NK-92 (cell line): ENCODE results near the gene HMCN2.

Experiments
- DNase-seq: peaks from one replicate; lab custom pipeline; 2025; ENCODE audit not compliant: unreplicated experiment; lab: John Stamatoyannopoulos, UW

Gene HMCN2

DNA sequence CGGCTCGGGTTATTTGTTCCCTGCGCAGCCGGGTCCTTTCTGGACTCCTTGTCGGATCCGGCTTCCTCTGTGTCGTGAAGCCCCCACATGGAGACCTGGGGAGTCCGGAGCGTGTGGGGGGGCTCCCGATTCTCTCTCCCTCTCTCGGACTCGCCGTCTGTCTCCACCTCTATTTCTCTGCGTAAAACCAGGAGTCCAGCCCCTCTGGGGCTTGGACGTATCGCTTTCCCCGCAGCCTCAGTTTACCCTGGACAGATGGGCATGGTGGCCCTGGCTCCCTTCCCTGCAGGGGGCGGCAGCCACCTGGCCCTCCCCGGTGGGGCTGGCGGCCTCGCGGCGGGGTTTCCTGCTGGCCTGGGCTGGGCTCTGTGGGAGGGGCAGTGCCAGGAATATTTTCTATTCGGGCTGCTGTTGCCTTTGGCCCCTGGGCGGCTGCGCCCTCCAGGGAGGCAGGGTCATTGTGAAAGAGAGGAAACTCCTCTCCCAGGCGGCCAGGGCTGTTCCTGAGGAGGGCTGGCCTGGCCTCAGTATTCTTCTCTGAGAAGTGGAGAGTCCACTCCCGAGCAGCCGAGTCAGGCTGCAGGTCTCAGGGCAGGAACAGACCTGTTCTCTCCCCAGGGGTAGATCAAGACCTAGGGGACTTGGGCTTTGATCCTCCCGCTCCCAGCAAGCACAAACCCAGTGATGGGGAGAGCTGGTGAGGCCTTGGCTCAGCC lies 179.9 kb downstream of the HMCN2 start:
- DNase-seq = no peak

- DNase-seq = no peak
Observed at GRCh38 chr9:130446101-130446861, 180.7 kb downstream of the HMCN2 start.

- no peak for DNase-seq
Observed at GRCh38 chr9:130447193-130447816, 181.7 kb downstream of the HMCN2 start.

- no peak for DNase-seq
Observed at GRCh38 chr9:130448035-130448624, 182.6 kb downstream of the HMCN2 start.

DNA sequence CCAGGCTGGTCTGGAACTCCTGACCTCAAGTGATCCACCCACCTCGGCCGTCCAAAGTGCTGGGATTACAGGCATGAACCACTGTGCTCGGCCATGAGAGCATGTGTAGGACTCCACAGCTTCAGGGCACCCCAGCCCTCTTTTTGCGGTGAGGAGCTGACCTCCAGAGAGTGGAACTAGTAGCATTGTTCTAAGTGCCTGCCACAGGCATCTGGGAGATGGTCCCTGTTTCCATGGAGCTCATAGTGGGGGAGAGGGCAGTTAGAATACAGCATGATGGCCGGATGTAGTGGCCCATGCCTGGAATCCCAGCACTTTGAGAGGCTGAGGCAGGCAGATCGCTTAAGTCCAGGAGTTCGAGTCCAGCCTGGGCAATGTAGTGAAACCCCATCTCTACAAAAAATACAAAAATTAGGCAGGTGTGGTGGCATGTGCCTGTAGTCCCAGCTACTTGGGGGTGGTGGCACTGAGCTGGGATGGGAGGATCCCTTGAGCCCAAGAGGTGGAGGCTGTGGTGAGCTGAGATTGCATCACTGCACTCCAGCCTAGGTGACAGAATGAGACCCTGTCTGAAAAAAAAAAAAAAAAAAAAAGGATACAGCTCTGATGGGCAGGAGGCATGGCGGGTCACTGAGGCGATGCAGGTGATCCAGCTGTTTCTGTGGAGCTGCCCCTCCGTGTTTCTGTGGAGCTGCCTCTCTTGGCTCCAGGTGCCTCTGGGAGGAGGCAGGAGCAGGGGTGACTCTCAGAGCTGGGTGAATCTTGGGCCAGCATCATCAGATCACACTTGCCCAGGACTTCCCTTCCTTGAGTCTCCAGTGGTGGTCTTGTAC lies 183.4 kb downstream of the HMCN2 start:
- DNase-seq = no peak

- DNase-seq = no peak
Observed at GRCh38 chr9:130450344-130451003, 184.9 kb downstream of the HMCN2 start.

- no peak for DNase-seq
Observed at GRCh38 chr9:130451004-130451390, 185.4 kb downstream of the HMCN2 start.

DNA sequence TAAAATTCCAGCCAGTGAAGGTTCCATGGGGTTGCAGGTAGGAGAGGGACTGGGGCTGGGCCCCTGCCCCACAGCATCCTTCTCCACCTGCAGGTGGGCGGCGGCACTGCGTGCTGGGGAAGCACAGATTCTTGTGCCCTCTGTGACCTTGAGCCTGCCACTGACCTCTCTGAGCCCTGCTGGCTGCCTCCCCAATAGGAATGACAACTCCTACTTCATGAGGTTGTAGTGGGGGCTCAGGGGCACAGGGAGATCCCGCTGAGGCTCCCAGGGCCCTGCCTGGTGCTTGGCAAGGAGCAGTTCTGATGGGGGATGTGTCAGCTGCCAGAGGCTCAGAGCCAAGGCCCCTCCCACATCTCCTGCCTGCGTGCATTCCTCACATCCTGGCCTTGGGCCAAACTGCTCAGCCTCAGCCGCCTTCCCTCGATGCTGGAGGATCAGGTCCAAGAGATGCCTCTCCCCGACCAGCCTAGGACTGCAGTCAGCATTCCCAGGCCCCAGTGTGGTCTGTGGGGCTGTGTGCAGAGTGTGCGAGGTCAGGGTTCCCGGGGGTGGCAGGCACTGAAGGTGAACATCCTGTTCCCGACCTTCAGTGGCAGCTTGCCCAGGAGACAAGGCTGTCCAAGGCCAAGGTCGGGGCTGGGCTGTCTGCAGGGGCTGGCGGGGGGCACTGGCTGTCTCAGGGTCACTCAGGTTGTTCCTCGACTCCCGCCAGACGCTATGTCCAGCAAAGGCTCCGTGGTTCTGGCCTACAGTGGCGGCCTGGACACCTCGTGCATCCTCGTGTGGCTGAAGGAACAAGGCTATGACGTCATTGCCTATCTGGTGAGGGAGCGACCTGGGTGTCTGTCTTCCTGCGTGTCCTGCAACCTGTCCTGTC lies 186.2 kb downstream of the HMCN2 start:
- no peak for DNase-seq

DNA sequence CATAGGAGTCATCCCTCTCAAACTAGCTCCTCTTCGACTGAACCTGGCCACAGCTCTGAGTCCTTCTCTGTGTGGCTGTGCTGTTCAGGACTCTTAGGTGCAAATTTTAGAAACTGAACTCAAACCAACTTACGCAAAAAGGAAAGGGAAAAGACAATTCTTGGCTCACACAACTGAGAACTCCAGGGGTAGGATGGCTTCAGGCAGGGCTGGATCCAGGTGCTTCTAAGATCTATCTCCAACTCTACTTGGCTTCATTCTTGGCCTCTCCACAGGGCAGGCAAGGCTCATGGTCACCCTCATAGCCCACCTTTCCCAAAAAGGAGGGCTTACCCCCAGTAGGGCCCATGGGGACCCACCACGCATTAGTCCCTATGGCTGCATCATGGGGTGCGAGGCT lies 187.3 kb downstream of the HMCN2 start:
- DNase-seq = no peak

- DNase-seq = no peak
Observed at GRCh38 chr9:130453487-130453886, 187.9 kb downstream of the HMCN2 start.

GRCh38 chr9:130454096-130454811 lies 188.7 kb downstream of the HMCN2 start:
- no peak for DNase-seq

DNA sequence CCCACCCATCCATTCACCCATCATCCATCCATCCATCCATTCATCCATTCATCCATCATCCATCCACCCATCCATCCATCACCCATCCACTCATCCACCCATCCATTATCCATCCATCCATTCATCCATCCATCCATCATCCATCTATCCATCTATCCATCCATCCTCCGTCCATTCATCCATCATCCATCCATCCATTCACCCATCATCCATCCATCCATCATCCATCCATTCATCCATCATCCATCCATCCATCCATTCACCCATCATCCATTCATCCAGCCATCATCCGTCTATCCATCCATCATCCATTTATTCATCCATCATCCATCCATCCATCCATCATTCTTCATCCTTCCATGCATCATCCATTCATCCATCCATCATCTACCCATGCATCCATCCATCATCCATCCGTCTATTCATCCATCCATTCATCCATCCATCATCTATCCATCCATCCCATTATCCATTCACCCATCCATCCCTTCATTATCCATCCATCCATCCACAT lies 189.3 kb downstream of the HMCN2 start:
- no peak for DNase-seq

DNA sequence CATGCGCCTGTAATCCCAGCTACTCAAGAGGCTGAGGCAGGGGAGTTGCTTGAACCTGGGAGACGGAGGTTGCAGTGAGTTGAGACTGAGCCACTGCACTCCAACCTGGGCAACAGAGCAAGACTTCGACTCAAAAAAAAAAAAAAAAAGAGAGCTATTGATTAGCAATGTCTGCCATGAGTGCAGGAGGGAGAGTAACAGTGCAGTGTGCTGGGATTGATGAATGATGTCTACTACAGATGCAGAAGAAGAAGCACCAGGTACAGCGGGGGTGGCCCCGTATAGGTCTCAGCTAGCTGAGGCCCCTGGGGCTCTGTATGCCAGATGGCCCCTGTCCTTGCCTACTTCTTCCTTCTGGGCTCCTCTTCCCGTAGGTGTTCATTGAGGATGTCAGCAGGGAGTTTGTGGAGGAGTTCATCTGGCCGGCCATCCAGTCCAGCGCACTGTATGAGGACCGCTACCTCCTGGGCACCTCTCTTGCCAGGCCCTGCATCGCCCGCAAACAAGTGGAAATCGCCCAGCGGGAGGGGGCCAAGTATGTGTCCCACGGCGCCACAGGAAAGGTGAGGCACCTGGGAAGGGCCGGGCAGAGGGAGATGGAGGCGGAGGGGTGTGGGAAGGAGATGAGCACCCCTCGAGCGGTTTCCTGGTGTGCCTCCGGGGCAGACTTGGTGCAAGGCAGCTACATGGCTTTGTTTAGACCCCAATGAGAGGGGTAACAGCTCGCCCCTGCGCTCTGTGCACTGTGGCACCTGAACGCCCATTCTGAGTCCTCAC lies 192.7 kb downstream of the HMCN2 start:
- DNase-seq = no peak

DNA sequence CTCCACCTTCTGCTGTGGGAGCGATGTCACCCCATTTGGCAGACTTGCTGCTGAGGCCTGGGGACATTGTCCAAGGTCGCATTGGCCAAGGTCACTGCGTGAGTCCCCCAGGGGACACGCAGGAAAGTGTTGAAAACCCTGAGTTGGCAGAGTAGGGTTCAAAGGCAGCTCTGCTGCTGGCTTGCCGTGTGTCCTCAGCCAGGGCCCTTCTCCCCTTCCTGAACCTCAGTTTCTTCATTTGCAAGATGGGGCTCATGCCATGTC lies 193.2 kb downstream of the HMCN2 start:
- DNase-seq = no peak

- DNase-seq = no peak
Observed at GRCh38 chr9:130459151-130459550, 193.6 kb downstream of the HMCN2 start.

DNA sequence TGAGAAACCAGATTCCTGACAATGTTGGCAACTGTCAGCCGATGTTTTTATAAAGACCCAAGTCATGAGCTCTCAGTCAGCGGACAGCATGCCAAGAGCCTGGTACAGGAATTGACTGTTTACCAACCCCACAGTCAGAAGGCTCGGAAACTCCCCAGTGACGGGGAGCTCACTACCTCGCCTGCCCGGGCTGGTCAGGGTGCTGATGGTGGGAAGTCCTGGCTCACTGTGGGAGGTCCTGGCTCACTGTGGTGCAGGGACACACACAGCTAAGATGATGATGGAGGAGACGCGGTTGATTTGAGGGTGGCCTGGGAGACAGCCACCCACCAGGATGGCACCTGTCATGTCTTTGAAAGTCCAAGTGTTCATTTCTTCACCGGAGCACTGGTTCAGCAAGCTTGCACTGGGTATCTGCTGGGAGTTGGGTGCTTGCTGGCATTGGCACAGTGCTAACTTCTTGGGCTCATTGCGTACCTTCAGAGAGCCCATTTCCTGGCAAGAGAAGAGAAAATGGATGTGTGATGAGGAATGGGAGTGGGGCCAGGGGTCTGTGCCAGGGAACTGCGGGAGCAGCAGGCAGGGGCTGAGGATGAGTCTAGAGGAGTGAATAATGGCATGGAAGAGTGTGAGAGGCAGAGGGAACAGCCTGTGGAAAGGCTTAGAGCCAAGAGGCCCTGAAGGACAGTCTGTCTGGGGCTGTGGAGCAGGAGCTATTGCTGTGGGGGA lies 194.5 kb downstream of the HMCN2 start:
- no peak for DNase-seq

DNA sequence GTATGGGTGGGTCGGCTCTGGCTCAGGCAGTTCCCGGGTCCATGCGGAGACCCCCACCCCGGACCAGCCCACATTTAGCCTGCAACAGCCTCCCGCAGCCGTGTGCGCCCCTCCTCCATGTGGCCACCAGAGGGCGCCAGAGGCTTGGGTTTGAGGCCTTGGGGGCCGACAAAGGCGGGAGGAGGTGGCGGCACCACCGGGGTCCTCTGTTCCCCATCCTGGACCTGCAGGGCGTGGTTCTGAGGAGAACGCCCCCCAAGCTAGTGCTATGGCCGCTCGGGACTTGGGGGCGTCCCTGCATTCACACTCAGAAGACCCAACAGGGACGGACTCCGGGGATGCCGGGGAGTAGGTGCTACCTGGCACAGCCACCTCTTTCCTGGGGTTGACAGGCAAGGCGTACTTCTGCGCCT lies 195.7 kb downstream of the HMCN2 start:
- DNase-seq = no peak
